H1 (cell line): Measurements from ENCODE around the gene ADAMTS17. TPM values are rescaled to one million over a fixed set of nuclear protein-coding genes. Genes with fewer than 3 reads are reported as not detected.

ENCODE experiments used
- CTCF ChIA-PET: fragments of 300-600 bp; sonication (Branson Sonifier 250); formaldehyde crosslinking; loops from one replicate; lab custom pipeline; 2021; ENCODE audit not compliant: partially characterized antibody; lab: Charles Lee
- POLR2A ChIA-PET: fragments of 300-600 bp; sonication (Branson Sonifier 250); formaldehyde crosslinking; loops from one replicate; lab custom pipeline; 2021; ENCODE audit warnings: inconsistent platforms; ENCODE audit not compliant: partially characterized antibody; lab: Charles Lee
- DNase-seq, 2 experiments: peaks; one replicate each; pipeline versions ENCODE4 v3.0.0 to v3.0.0-alpha.2; 2010 to 2022; ENCODE audit warnings: low spot score in 2 of 2, low read depth in 1 of 2, mixed read lengths in 1 of 2
- FAIRE-seq: peaks from 2 replicates; lab custom pipeline; 2011; peaks lifted over from hg19 to GRCh38; lab: Jason Lieb, UNC
- H2AFZ ChIP-seq: 2 replicates; pipeline ENCODE4 v1.8.1; 2012; ENCODE audit warnings: low read length, inconsistent platforms
- H2AK5ac ChIP-seq: 2 replicates; pipeline ENCODE4 v1.6.1; 2013; ENCODE audit warnings: low read depth, low read length
- H2BK120ac ChIP-seq: replicated peaks from 2 replicates; pipeline ENCODE3; 2013; ENCODE audit warnings: low read depth, low read length, inconsistent platforms
- H2BK12ac ChIP-seq: 2 replicates; pipeline ENCODE4 v1.6.1; 2013; ENCODE audit warnings: low read depth, low read length
- H2BK15ac ChIP-seq: 2 replicates; pipeline ENCODE4 v1.6.1; 2013; ENCODE audit warnings: low read length
- H2BK20ac ChIP-seq: 2 replicates; pipeline ENCODE4 v1.6.1; 2013; ENCODE audit warnings: low read length
- H2BK5ac ChIP-seq: 2 replicates; pipeline ENCODE4 v1.6.1; 2013; ENCODE audit warnings: low read depth, low read length
- H3K14ac ChIP-seq: 2 replicates; pipeline ENCODE4 v1.6.1; 2013; ENCODE audit warnings: inconsistent platforms; ENCODE audit not compliant: insufficient read length
- H3K18ac ChIP-seq: 2 replicates; pipeline ENCODE4 v1.6.1; 2013; ENCODE audit warnings: low read length; ENCODE audit errors: extremely low read depth
- H3K23ac ChIP-seq: 2 replicates; pipeline ENCODE4 v1.6.1; 2013; ENCODE audit warnings: inconsistent platforms; ENCODE audit not compliant: insufficient read length
- H3K23me2 ChIP-seq: 2 replicates; pipeline ENCODE4 v1.6.1; 2013; ENCODE audit warnings: low read depth, low read length
- H3K27ac ChIP-seq: 2 replicates; pipeline ENCODE4 v1.6.1; 2011; ENCODE audit warnings: low read depth, low read length, inconsistent platforms
- H3K27me3 ChIP-seq, 4 experiments: replicated peaks in 1 of 4; 1 replicate in 1 of 4; 2 replicates in 3 of 4; pipeline versions ENCODE4 v1.6.1 to v1.8.1; 2011 to 2013; ENCODE audit warnings: low read length in 3 of 4, mild to moderate bottlenecking in 3 of 4, inconsistent platforms in 2 of 4, mixed read lengths in 2 of 4, moderate library complexity in 1 of 4; ENCODE audit not compliant: control insufficient read depth in 3 of 4, insufficient read depth in 3 of 4; ENCODE audit errors: extremely low read depth in 1 of 4
- H3K36me3 ChIP-seq, 4 experiments: 2 replicates each; pipeline versions ENCODE4 v1.6.1 to v1.8.1; 2011 to 2013; ENCODE audit warnings: mild to moderate bottlenecking in 4 of 4, low read length in 3 of 4, moderate library complexity in 2 of 4, control low read depth in 1 of 4, inconsistent platforms in 1 of 4; ENCODE audit not compliant: insufficient read depth in 4 of 4, control insufficient read depth in 2 of 4
- H3K4ac ChIP-seq: replicated peaks from 2 replicates; pipeline ENCODE3; 2013; ENCODE audit warnings: low read length, low read depth, mixed read lengths, inconsistent platforms; ENCODE audit not compliant: insufficient read length
- H3K4me1 ChIP-seq, 4 experiments: replicated peaks in 1 of 4; 1 replicate in 1 of 4; 2 replicates in 3 of 4; pipeline versions ENCODE4 v1.6.1 to v1.8.1; 2011 to 2013; ENCODE audit warnings: low read length in 3 of 4, inconsistent platforms in 2 of 4, mixed read lengths in 1 of 4; ENCODE audit not compliant: insufficient read depth in 4 of 4, control insufficient read depth in 3 of 4
- H3K4me2 ChIP-seq, 2 experiments: 2 replicates each; pipeline versions ENCODE4 v1.6.1 to v1.8.1; 2011 to 2013; ENCODE audit warnings: low read depth in 2 of 2, low read length in 2 of 2, control low read depth in 1 of 2, inconsistent platforms in 1 of 2, mild to moderate bottlenecking in 1 of 2; ENCODE audit not compliant: insufficient read depth in 1 of 2
- H3K4me3 ChIP-seq, 4 experiments: fragments of 200-600, 300-600 bp in 1 of 4; sonication (generic), shearing (Covaris generic), sonication (Bioruptor Twin) in 1 of 4; 2 replicates each; pipeline versions ENCODE4 v1.5.1 to v1.8.1; 2011 to 2016; ENCODE audit warnings: low read length in 4 of 4, low read depth in 3 of 4, control low read depth in 2 of 4, inconsistent platforms in 2 of 4, mild to moderate bottlenecking in 2 of 4, mixed read lengths in 1 of 4, moderate library complexity in 1 of 4; ENCODE audit not compliant: insufficient read depth in 2 of 4; ENCODE audit errors: extremely low read depth in 1 of 4
- H3K56ac ChIP-seq: replicated peaks from 2 replicates; pipeline ENCODE3; 2013; ENCODE audit warnings: low read depth, mild to moderate bottlenecking, mixed read lengths, low read length, inconsistent platforms; ENCODE audit not compliant: insufficient read length
- H3K79me1 ChIP-seq: 2 replicates; pipeline ENCODE4 v1.6.1; 2013; ENCODE audit warnings: low read depth, low read length, control low read depth
- H3K79me2 ChIP-seq, 2 experiments: 2 replicates each; pipeline versions ENCODE4 v1.6.1 to v1.8.1; 2012 to 2013; ENCODE audit warnings: low read length in 2 of 2, mild to moderate bottlenecking in 2 of 2, inconsistent platforms in 1 of 2; ENCODE audit not compliant: insufficient read depth in 2 of 2, control insufficient read depth in 1 of 2
- H3K9ac ChIP-seq, 4 experiments: replicated peaks in 1 of 4; 1 replicate in 1 of 4; 2 replicates in 3 of 4; pipeline versions ENCODE4 v1.6.1 to v1.8.1; 2011 to 2013; ENCODE audit warnings: low read depth in 3 of 4, low read length in 3 of 4, control low read depth in 2 of 4, mild to moderate bottlenecking in 2 of 4, moderate library complexity in 2 of 4, inconsistent platforms in 1 of 4; ENCODE audit errors: extremely low read depth in 1 of 4
- H3K9me3 ChIP-seq, 2 experiments: 2 replicates each; pipeline versions ENCODE4 v1.6.1 to v1.8.1; 2012 to 2013; ENCODE audit warnings: mild to moderate bottlenecking in 2 of 2, moderate library complexity in 2 of 2, control low read depth in 1 of 2, inconsistent platforms in 1 of 2, low read depth in 1 of 2, low read length in 1 of 2, mixed read lengths in 1 of 2; ENCODE audit not compliant: insufficient read depth in 2 of 2
- H4K20me1 ChIP-seq, 2 experiments: replicated peaks in 1 of 2; 2 replicates each; pipeline versions ENCODE3 to v1.8.1; 2011 to 2013; ENCODE audit warnings: inconsistent platforms in 2 of 2, low read length in 2 of 2, mild to moderate bottlenecking in 1 of 2; ENCODE audit not compliant: insufficient read depth in 2 of 2, control insufficient read depth in 1 of 2
- H4K5ac ChIP-seq: 2 replicates; pipeline ENCODE4 v1.6.1; 2013; ENCODE audit warnings: low read length, low read depth, mixed read lengths, inconsistent platforms; ENCODE audit not compliant: insufficient read length
- H4K8ac ChIP-seq: 2 replicates; pipeline ENCODE4 v1.8.0; 2013; ENCODE audit warnings: mild to moderate bottlenecking, moderate library complexity, low read length, inconsistent platforms; ENCODE audit not compliant: insufficient read depth; ENCODE audit errors: extremely low read depth
- H4K91ac ChIP-seq: replicated peaks from 2 replicates; pipeline ENCODE3; 2013; ENCODE audit warnings: low read length, mixed read lengths, inconsistent platforms; ENCODE audit not compliant: insufficient read length
- SIX5 ChIP-seq: IDR thresholded peaks from 2 replicates; pipeline ENCODE4 v1.6.1; 2011; ENCODE audit warnings: mild to moderate bottlenecking, low read depth, low read length
- WGBS, 2 experiments: shearing (Covaris generic) in 1 of 2; methylation state at CpG; one replicate each; pipeline versions ENCODE4 v1.1.6 to v1.1.7; 2013 to 2015; ENCODE audit warnings: low lambda C conversion rate in 2 of 2, mixed read lengths in 2 of 2, inconsistent platforms in 1 of 2, low coverage in 1 of 2, missing lambda C conversion rate in 1 of 2; ENCODE audit not compliant: insufficient replicate concordance in 2 of 2, insufficient coverage in 1 of 2, insufficient read length in 1 of 2; ENCODE audit errors: extremely low coverage in 1 of 2, missing lambda C conversion rate in 1 of 2; 5-methylcytosine and 5-hydroxymethylcytosine counted together
- polyA plus RNA-seq, 7 experiments: library from polyadenylated mRNA; depleted of rRNA in 3 of 7; stranded (reverse) in 5 of 7; unstranded in 2 of 7; fragments of >200 nt in 5 of 7; fragments of 200-250 nt in 2 of 7; gene quantifications; 1 replicate in 5 of 7; 2 replicates in 1 of 7; 4 replicates in 1 of 7; pipeline versions ENCODE4 v1.2.1 to v1.2.3, GENCODE V29; 2011 to 2013; ENCODE audit warnings: missing spikeins in 2 of 7, mixed read lengths in 2 of 7
- total RNA-seq: library from RNA; stranded (reverse); fragmentation: NEBNext Ultra II Directional; extraction: Animal tissue kit (Norgen Biotek cat#: 25700); gene quantifications from 2 replicates; pipeline ENCODE4 v1.2.1, GENCODE V29; 2021

ADAMTS17 gene
- total and polyA plus RNA-seq, 2 of the 8 experiments (the other 6 are each of a cell fraction or from before 2014, with no cell fraction given) = 0.51 to 1.7 TPM

DNA sequence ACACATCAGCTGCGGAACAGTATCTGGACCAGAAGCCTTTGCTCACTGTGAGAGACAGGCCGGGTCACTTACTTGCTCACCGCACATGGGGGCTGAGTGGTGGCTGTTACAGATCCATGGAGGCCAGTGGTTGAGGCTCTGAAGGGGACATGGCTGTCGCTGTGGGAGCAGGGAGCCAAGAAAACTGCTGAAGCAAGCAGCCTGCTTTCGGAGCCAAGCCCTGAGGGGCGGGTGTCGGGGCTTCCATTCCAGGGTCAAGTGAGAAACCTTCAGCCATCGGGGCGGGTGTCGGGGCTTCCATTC is 42.3 kb upstream of the ADAMTS17 start:
- H4K5ac ChIP-seq = no peak overlapping the region
- no peak overlapping the region for H3K27ac ChIP-seq
- ChIA-PET CTCF (interaction anchor here (0.6 to 8.8 kb wide), 12 partner anchors 9 to 402 kb away, joined by 3 to 76 read pairs (median 3); no protein-coding TSS in a partner anchor), POLR2A (interaction anchor here (1.4 kb wide), 1 partner anchor 34 kb away, joined by 6 read pairs; no protein-coding TSS in a partner anchor)
- no peaks in the 10 kb centered on the region for H3K36me3 ChIP-seq
- no peak overlapping the region for H4K91ac ChIP-seq
- no peak overlapping the region for H2BK5ac ChIP-seq
- 0 out of 2 replicates have a peak overlapping the region, but pooled peaks have one; percentile 86 for H2BK20ac ChIP-seq
- H3K23me2 ChIP-seq = no peaks in the 10 kb centered on the region
- no peak overlapping the region for H3K23ac ChIP-seq
- FAIRE-seq (no peak), DNase-seq (no peak)
- no peak overlapping the region for H2BK15ac ChIP-seq
- no peaks in the 10 kb centered on the region for H3K4me1 ChIP-seq
- H3K56ac ChIP-seq = no peak overlapping the region
- no peak overlapping the region for H3K4me3 ChIP-seq
- no peaks in the 10 kb centered on the region for H3K79me1 ChIP-seq
- no peak overlapping the region for H4K8ac ChIP-seq
- H3K4me2 ChIP-seq = no peak overlapping the region
- H2BK120ac ChIP-seq = no peak overlapping the region
- no peak overlapping the region for H3K4ac ChIP-seq
- no peaks in the 10 kb centered on the region for H3K79me2 ChIP-seq
- H3K18ac ChIP-seq = no peak overlapping the region
- no peak overlapping the region for H3K9ac ChIP-seq
- H3K9me3 ChIP-seq = peaks cover 37 to 38% of the 10 kb centered on the region in 2 experiments
- H2AFZ ChIP-seq = no peak overlapping the region
- no peak overlapping the region for H2AK5ac ChIP-seq
- no peak overlapping the region for H2BK12ac ChIP-seq
- WGBS, 2 experiments = 64% methylated on average over 7 of the region's 10 CpGs; no CpG with 5 or more reads in 1 of the 2 experiments
- no peak overlapping the region for H3K14ac ChIP-seq
- H4K20me1 ChIP-seq = no peaks in the 10 kb centered on the region
- H3K27me3 ChIP-seq = no peaks in the 10 kb centered on the region
- TF ChIP-seq SIX5 = no peak
